Stimulated activated CD8-positive, alpha-beta memory T cell treated with anti-CD3 and anti-CD28 coated beads, Interleukin-12 subunit alpha, Interleukin-12 subunit beta, amount 100 ng/mL, for 4 hours (primary cell): Measurements from ENCODE around the gene TBC1D3G.
"Not testable (repeated sequence)": the region's sequence is repeated elsewhere in the genome, so short reads cannot be mapped to it uniquely, and the experiment has no call there.

Experiments
- DNase-seq: peaks from one replicate; pipeline ENCODE4 v3.0.0-alpha.2; 2020; ENCODE audit warnings: low read depth

The TBC1D3G gene

DNA sequence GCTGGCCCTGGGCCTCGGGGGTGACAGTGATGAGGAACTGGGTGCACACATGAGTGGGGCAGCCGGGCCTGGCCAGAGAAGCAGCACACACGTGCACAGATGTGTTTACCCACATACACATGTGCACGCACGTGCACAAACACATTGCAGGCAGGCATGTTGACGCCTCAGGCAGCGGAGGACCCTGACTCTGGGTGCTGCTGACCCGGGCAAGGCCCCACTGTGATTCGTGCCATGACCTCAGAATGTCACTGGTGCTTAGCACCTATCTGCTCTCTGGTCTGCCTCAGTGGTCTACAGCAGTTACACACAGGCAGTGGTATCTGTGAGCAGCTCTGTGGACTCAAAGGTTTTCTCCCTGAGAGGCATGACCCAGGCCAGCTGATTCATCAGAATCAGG is at the start of gene TBC1D3G:
Gene TBC1D3G, plus strand, starts transcription at position 301 of the 400 bp plus-strand sequence. CDS start 1,528 bp downstream, outside the sequence.
- not testable (repeated sequence) for DNase-seq

DNA sequence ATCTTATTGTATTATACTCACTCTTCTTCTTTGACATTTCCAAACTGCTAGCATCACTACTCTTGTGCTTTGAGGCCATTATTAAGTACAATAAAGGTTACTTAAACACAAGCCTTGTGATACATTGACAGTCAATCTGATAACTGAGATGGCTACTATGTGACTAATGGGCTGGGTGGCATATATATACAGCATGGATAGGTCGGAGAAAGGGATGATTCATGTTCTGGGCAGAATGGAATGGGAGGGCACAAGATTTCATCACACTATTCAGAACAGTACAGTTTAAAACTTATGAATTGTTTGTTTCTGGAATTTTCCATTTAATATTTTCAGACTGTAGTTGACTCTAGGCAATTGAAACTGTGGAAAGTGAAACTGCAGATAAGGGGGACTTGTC is 40.4 kb upstream of the TBC1D3G start:
- not testable (repeated sequence) for DNase-seq

DNA sequence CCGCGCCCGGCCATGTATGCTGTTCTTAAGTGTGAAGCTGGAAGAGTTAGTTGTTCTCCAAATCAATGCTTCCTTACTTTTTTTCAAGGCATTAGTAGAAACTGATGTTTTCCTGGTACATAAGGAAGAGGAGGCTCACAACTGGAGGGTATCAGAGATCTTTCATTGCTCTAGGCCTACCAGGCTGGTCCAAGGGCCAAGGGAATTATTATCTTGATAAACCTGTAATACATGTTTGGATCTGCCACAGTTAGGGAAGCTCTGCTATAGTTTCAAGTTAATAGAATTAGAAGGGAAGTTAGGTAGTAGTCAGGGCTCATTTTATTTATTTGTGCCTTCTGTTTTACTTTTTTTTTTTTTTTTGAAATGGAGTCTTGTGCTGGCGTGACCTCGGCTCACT is 39.5 kb upstream of the TBC1D3G start:
- not testable (repeated sequence) for DNase-seq

DNA sequence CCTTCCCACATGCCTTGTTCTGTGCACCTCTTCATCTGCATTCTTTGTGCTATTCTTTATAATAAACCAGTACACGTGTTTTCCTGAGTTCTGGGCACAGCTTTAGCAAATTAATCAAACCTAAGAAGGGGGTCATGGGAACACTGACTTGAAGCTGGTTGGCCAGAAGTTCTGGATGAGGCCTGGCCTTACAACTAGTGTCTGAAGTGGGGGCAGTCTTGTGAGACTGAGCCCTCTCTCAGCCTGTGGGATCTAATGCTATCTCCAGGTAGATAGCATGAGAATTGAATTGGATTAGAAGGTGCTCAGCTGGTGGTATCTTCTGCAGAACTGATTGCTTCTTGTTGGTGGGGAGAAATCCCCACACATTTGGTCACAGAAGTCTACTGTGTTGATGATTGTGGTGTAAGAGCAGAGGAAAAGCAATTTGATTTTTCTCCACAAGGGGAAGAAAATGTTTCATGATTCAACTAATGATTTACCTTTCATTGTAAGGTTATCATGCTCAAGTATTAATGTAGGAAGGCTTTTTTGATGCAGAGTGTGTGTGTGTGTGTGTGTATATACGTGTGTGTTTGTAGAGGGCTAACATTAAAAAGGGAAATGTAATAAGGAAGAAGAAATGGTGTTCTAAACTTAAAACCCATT is 33.6 kb upstream of the TBC1D3G start:
- DNase-seq = not testable (repeated sequence)

DNA sequence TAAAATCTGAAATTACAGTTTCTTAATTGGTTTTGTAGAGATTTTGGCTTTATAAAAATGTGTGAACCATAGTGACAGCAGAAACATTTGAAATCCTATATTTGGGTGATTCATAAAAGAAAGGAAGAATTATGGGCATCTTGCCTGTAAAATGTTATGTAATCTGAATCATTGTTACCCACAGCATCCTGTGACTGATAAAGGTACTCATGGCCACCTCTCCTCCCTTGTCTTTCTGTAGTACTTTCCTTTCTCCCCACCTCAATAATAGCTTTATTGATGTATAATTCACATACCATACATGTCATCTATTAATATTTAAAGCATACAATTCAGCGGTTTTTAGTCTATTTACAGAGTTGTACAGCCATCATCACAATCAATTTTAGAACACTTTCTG is 28.5 kb upstream of the TBC1D3G start:
- not testable (repeated sequence) for DNase-seq

DNA sequence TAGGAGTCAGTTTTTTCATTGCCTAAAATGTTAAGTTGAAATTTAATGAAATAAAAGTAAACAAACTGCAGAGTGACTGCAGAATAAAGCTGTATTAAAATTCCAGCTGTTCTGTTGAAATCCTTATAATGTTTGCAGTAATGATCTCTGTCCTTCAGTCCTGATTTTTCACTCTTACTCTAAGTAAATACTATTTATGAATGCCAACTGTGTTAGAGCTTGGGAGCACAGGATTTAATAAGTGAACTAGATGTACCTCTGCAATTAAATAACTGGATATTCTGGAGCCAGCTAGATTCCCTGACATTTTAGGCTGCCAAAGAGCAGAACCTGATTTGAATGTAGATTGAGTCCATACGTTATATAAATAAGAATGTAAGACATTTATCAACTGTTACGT is 7.9 kb upstream of the TBC1D3G start:
- DNase-seq = not testable (repeated sequence)

DNA sequence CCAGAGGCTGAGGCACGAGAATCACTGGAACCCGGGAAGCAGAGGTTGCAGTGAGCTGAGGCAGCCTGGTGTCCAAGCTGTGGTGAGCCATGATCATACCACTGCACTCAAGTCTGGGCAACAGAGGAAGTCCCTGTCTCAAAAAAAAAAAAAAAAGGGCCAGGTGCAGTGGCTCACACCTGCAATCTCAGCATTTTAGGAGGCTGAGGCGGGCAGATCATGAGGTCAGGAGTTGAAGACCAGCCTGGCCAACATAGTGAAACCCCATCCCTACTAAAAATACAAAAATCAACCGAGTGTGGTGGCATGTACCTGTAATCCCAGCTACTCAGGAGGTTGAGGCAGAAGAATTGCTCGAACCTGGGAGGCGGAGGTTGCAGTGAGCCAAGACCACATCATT is 38.8 kb downstream of the TBC1D3G start:
- not testable (repeated sequence) for DNase-seq

DNA sequence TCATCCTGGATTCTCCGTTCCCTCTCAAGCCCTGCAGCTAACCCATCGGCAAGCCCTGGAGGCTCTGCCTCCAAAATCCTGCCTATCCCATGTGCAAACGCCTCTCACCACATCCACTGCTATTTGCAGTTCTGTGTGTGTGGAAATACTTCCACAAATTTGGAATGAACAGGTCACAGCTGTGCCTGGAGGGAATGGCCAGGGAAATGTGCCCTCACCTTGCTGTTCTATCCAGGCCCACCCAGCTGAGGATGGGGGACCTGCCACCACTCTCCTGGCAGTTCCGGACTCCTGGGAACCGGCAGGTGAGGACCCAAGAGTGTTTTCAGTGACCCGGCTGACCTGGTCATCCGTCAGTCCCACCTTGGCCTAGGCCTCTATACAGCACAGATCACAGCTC is 52.3 kb downstream of the TBC1D3G start:
- DNase-seq = not testable (repeated sequence)
